PC-9 (cell line): ENCODE data around the gene AFF2. TPM values are rescaled to one million over a fixed set of nuclear protein-coding genes. Genes with fewer than 3 reads are reported as not detected.

Experiments used
- BruUV-seq: library from RNA; stranded (reverse); fragments of 400-500 nt; replicated peaks from 2 replicates; lab custom pipeline; 2021; lab: Mats Ljungman, UMichigan
- CTCF ChIA-PET: fragments of 300-600 bp; sonication (Branson Sonifier 250); formaldehyde crosslinking; loops from one replicate; lab custom pipeline; 2022; ENCODE audit warnings: antibody characterized with exemption; lab: Charles Lee
- POLR2A ChIA-PET: fragments of 300-600 bp; sonication (Branson Sonifier 250); formaldehyde crosslinking; loops from one replicate; lab custom pipeline; 2022; ENCODE audit warnings: antibody characterized with exemption; ENCODE audit not compliant: unreplicated experiment; lab: Charles Lee
- DNase-seq, 2 experiments: peaks; one replicate each; pipeline versions ENCODE4 v3.0.0 to v3.0.0-alpha.2; 2015 to 2022; ENCODE audit warnings: mixed read lengths in 1 of 2
- H2AFZ ChIP-seq: fragments of 200-600 bp; sonication (generic); 2 replicates; pipeline ENCODE4 v1.8.1; 2017; ENCODE audit warnings: antibody characterized with exemption
- H3F3A ChIP-seq: fragments of 200-600 bp; sonication (generic); 2 replicates; pipeline ENCODE4 v1.8.1; 2017; ENCODE audit warnings: antibody characterized with exemption, mild to moderate bottlenecking, low read depth; ENCODE audit not compliant: insufficient read depth
- H3K27ac ChIP-seq: fragments of 200-600 bp; sonication (generic); 2 replicates; pipeline ENCODE4 v1.6.1; 2016; ENCODE audit warnings: mixed run types
- H3K27me3 ChIP-seq: fragments of 200-600 bp; sonication (generic); 2 replicates; pipeline ENCODE4 v1.6.1; 2016; ENCODE audit warnings: low read depth, mixed run types; ENCODE audit not compliant: insufficient read depth
- H3K36me3 ChIP-seq: fragments of 200-600 bp; sonication (generic); 2 replicates; pipeline ENCODE4 v1.6.1; 2016; ENCODE audit warnings: low read depth, mixed run types
- H3K4me1 ChIP-seq: fragments of 200-600 bp; sonication (generic); replicated peaks from 2 replicates; pipeline ENCODE4 v1.6.1; 2016; ENCODE audit warnings: mixed run types; ENCODE audit not compliant: insufficient read depth
- H3K4me2 ChIP-seq: fragments of 200-600 bp; sonication (generic); 2 replicates; pipeline ENCODE4 v1.6.1; 2017; ENCODE audit warnings: mixed run types
- H3K4me3 ChIP-seq: fragments of 200-600 bp; sonication (generic); 2 replicates; pipeline ENCODE4 v1.6.1; 2016; ENCODE audit warnings: mixed run types
- H3K79me2 ChIP-seq: fragments of 200-600 bp; sonication (generic); 2 replicates; pipeline ENCODE4 v1.6.1; 2017; ENCODE audit warnings: low read depth, mixed run types
- H3K9me2 ChIP-seq: fragments of 200-600 bp; sonication (generic); 2 replicates; pipeline ENCODE4 v1.8.1; 2017; ENCODE audit warnings: mild to moderate bottlenecking; ENCODE audit not compliant: insufficient read depth
- H3K9me3 ChIP-seq: fragments of 200-600 bp; sonication (generic); 2 replicates; pipeline ENCODE4 v1.8.1; 2016; ENCODE audit warnings: low read depth; ENCODE audit not compliant: insufficient read depth
- H4K20me1 ChIP-seq: fragments of 200-600 bp; sonication (generic); 2 replicates; pipeline ENCODE4 v1.8.1; 2017; ENCODE audit not compliant: insufficient read depth
- EZH2 ChIP-seq: fragments of 200-600 bp; sonication (generic); IDR thresholded peaks from 2 replicates; pipeline ENCODE4 v1.8.0; 2017; ENCODE audit warnings: antibody characterized with exemption, low read depth
- intact Hi-C: fragments of 100-400 bp; cut with micrococcal nuclease; formaldehyde crosslinking; loops from one replicate; pipeline ENCODE4 v1.10.0; 2022; ENCODE audit not compliant: unreplicated experiment
- total RNA-seq: library from RNA; stranded (reverse); gene quantifications from 2 replicates; pipeline ENCODE4 v1.2.3, GENCODE V29; 2021
- TF ChIP-seq, protein P1 (sequence below): fragments of 200-600 bp; sonication (generic); conservative IDR thresholded peaks from 2 replicates; pipeline ENCODE4 v1.6.1; 2017; ENCODE audit warnings: mixed run types, antibody characterized with exemption, mild to moderate bottlenecking, moderate library complexity

AFF2 gene
- total RNA-seq, 1 experiment from 2014 or later: not detected

DNA sequence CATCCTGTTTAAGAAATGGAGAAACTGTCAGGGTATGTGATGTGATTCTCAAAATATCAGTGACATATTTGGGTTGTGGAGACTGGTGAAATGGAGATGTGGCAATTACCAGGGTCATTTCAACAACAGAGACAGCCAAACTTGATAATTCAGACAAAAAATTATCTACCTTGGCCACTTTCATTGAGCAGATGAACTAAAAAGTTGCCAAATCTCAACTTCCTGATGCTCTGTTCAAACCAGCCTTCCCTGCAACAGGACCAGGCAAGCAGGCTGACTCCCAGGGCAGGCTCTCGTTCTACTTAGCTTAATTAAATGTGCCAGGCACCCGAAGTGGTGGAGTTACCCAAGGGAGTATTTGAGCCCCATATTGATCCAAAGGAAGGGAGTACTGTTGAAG is 199.6 kb downstream of the AFF2 start:
- Histone ChIP-seq H2AFZ (no peak overlapping the region), H3K4me1 (no peaks in the 10 kb centered on the region), H3K79me2 (no peaks in the 10 kb centered on the region), H3F3A (no peaks in the 10 kb centered on the region), H3K4me3 (no peak overlapping the region), H3K27me3 (no peaks in the 10 kb centered on the region), H3K36me3 (no peaks in the 10 kb centered on the region), H3K9me2 (no peaks in the 10 kb centered on the region), H3K9me3 (no peaks in the 10 kb centered on the region), H3K27ac (no peak overlapping the region), H4K20me1 (no peaks in the 10 kb centered on the region), H3K4me2 (no peak overlapping the region)
- CTCF ChIA-PET: no interaction called here
- TF ChIP-seq, protein P1, sequence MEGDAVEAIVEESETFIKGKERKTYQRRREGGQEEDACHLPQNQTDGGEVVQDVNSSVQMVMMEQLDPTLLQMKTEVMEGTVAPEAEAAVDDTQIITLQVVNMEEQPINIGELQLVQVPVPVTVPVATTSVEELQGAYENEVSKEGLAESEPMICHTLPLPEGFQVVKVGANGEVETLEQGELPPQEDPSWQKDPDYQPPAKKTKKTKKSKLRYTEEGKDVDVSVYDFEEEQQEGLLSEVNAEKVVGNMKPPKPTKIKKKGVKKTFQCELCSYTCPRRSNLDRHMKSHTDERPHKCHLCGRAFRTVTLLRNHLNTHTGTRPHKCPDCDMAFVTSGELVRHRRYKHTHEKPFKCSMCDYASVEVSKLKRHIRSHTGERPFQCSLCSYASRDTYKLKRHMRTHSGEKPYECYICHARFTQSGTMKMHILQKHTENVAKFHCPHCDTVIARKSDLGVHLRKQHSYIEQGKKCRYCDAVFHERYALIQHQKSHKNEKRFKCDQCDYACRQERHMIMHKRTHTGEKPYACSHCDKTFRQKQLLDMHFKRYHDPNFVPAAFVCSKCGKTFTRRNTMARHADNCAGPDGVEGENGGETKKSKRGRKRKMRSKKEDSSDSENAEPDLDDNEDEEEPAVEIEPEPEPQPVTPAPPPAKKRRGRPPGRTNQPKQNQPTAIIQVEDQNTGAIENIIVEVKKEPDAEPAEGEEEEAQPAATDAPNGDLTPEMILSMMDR: no peak
- no peak for TF ChIP-seq EZH2
- intact Hi-C loops: no loop called here
- no TSS peak for BruUV-seq
- POLR2A ChIA-PET: no interaction called here
- DNase-seq: no peak

DNA sequence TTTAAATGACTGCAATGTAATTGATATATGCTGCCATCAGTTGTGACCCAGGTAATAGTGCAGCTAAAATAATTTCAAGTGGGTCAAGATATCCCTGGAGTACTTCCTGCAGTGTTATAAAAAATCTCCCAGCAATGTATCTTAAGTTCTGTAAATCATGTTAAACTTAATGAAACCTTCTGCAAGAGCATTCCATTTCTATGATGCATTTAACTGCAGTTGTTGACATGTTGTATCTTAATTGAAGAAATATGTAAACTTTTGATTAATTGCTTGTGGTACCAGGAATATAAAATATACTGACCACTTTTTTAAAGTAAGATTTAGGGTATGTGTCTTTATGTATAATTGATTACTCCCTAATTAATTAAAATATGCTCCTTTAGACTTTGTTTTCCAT is 213.6 kb downstream of the AFF2 start:
- no peak overlapping the region for H2AFZ ChIP-seq
- H3K4me3 ChIP-seq: no peak overlapping the region
- H3K4me2 ChIP-seq: no peak overlapping the region
- H3K27me3 ChIP-seq: no peaks in the 10 kb centered on the region
- H3K9me2 ChIP-seq: no peaks in the 10 kb centered on the region
- H4K20me1 ChIP-seq: no peaks in the 10 kb centered on the region
- DNase-seq: no peak
- ChIA-PET POLR2A (no interaction called here), CTCF (no interaction called here)
- TF ChIP-seq EZH2: no peak
- TF ChIP-seq, protein P1: no peak
- H3K4me1 ChIP-seq: no peaks in the 10 kb centered on the region
- H3K79me2 ChIP-seq: no peaks in the 10 kb centered on the region
- no TSS peak for BruUV-seq
- no peak overlapping the region for H3K27ac ChIP-seq
- intact Hi-C loops: no loop called here
- no peaks in the 10 kb centered on the region for H3K9me3 ChIP-seq
- no peaks in the 10 kb centered on the region for H3F3A ChIP-seq
- no peaks in the 10 kb centered on the region for H3K36me3 ChIP-seq

DNA sequence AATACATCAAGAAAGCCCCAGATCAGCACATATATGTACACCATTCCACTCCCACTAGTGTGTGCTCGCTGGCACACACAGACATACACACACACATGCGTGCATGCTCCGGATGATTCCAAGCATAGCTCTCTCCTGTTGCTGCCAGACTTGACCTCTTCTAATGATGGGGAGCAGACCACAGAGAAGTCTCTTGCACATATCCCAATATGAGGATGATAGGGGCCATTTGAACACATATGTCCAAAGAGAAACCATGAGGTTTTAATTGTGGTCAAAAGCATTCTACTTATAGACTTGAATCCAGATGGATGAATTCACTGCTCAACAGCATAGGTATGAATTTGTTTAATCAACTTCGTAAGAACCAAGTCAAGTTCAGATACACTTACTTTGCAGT is 214.9 kb downstream of the AFF2 start:
- intact Hi-C loops: no loop called here
- Histone ChIP-seq H2AFZ (no peak overlapping the region), H3K9me3 (no peaks in the 10 kb centered on the region), H3K27ac (no peak overlapping the region), H3K79me2 (no peaks in the 10 kb centered on the region), H3K36me3 (no peaks in the 10 kb centered on the region), H3K9me2 (no peaks in the 10 kb centered on the region), H3F3A (no peaks in the 10 kb centered on the region), H3K27me3 (no peaks in the 10 kb centered on the region), H3K4me3 (no peak overlapping the region), H3K4me2 (no peak overlapping the region), H3K4me1 (no peaks in the 10 kb centered on the region), H4K20me1 (no peaks in the 10 kb centered on the region; the same call in 1 of the 2 replicates)
- no TSS peak for BruUV-seq
- TF ChIP-seq, protein P1: no peak
- TF ChIP-seq EZH2: no peak
- no peak for DNase-seq
- ChIA-PET POLR2A (no interaction called here), CTCF (no interaction called here)
